Sigmoid colon (tissue), 4 donors: Measurements from ENCODE around the gene NHEJ1.

ENCODE experiments used
- EP300 ChIP-seq, 4 donors: sonication (generic); formaldehyde crosslinking; IDR thresholded peaks; one replicate each; pipeline ENCODE4 v1.6.1; 2017; ENCODE audit warnings: antibody characterized with exemption in 4 of 4
- POLR2A ChIP-seq, 2 donors: fragments of 450-650 bp; IDR thresholded peaks; one replicate each; pipeline ENCODE4 v1.6.1; 2016; ENCODE audit warnings: antibody characterized with exemption in 2 of 2, mild to moderate bottlenecking in 2 of 2, moderate library complexity in 2 of 2
- POLR2AphosphoS5 ChIP-seq, 4 donors: sonication (generic); formaldehyde crosslinking; IDR thresholded peaks; one replicate each; pipeline ENCODE4 v1.6.1; 2017; ENCODE audit warnings: antibody characterized with exemption in 4 of 4
- TF ChIP-seq, protein P1 (sequence below), 4 experiments: fragments of 450-650 bp in 3 of 4; fragments of 200-600 bp in 1 of 4; IDR thresholded peaks; one replicate each; pipeline ENCODE4 v1.5.1; 2016 to 2019; ENCODE audit warnings: antibody characterized with exemption in 4 of 4, mild to moderate bottlenecking in 3 of 4, moderate library complexity in 2 of 4

DNA sequence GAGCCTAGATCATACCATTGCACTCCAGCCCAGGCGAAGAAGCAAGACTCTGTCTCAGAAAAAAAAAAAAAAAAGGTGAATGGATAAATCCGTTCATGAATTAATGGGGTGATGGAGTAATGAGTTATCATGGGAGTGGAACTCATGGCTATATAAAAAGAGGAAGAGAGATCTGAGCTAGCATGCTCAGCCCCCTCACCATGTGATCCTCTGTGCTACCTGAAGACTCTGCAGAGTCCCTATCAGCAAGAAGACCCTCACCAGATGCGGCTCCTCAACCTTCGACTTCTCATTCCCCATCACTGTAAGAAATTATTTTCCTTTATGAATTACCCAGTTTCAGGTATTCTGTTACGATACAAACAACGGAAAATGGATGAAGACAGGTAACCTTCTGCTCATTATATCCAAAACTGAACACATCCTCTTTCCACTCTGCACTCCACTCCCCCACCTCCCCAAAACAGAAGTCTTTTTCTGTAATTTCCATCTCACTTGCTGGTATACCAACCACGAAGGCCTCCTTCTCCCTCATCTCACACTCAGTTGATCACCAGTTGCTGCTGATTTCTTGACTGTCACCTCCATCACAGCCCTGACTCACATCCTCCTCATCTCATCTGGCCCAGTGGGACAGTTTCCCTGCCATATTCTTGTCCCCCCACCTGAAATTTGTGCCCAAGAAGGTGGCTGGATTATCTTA lies 26.3 kb upstream of the NHEJ1 start:
- TF ChIP-seq POLR2AphosphoS5 (IDR thresholded peaks at IDR 0.05) (no peak), POLR2A (IDR thresholded peaks at IDR 0.05) (no peak), EP300 (IDR thresholded peaks at IDR 0.05) (no peak)
- TF ChIP-seq, protein P1, sequence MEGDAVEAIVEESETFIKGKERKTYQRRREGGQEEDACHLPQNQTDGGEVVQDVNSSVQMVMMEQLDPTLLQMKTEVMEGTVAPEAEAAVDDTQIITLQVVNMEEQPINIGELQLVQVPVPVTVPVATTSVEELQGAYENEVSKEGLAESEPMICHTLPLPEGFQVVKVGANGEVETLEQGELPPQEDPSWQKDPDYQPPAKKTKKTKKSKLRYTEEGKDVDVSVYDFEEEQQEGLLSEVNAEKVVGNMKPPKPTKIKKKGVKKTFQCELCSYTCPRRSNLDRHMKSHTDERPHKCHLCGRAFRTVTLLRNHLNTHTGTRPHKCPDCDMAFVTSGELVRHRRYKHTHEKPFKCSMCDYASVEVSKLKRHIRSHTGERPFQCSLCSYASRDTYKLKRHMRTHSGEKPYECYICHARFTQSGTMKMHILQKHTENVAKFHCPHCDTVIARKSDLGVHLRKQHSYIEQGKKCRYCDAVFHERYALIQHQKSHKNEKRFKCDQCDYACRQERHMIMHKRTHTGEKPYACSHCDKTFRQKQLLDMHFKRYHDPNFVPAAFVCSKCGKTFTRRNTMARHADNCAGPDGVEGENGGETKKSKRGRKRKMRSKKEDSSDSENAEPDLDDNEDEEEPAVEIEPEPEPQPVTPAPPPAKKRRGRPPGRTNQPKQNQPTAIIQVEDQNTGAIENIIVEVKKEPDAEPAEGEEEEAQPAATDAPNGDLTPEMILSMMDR (IDR thresholded peaks at IDR 0.05) = no peak
